Activated T-cell treated with anti-CD3 and anti-CD28 coated beads, Interleukin-2, amount 50 U/mL, for 48 hours (primary cell): Measurements from ENCODE around the gene RNF32.
"Not testable (repeated sequence)": the region's sequence is repeated elsewhere in the genome, so short reads cannot be mapped to it uniquely, and the experiment has no call there.

Experiments used
- DNase-seq, 2 experiments: peaks; one replicate each; pipeline ENCODE4 v3.0.0-alpha.2; 2020

Gene RNF32

DNA sequence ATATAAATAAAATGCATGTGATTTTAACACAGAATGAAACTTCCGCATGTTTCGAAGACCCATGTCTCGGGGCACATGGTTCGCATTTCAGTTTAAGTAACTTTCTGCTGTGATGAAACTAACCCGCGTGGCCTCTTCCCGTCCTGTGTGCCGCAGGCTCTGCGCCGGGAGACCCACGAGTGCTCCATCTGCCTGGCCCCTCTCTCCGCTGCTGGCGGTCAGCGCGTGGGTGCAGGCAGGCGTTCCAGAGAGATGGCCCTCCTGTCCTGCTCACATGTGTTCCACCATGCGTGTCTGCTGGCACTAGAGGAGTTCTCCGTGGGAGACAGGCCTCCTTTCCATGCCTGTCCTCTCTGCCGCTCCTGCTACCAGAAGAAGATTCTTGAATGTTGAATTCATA is 35.7 kb downstream of the RNF32 start:
- DNase-seq, result no peak

- DNase-seq, result no peak
These were observed 36.9 kb downstream of the RNF32 start for GRCh38 chr7:156677374-156678054.

- DNase-seq, result no peak
These were observed 39.7 kb downstream of the RNF32 start for GRCh38 chr7:156680281-156680680.

DNA sequence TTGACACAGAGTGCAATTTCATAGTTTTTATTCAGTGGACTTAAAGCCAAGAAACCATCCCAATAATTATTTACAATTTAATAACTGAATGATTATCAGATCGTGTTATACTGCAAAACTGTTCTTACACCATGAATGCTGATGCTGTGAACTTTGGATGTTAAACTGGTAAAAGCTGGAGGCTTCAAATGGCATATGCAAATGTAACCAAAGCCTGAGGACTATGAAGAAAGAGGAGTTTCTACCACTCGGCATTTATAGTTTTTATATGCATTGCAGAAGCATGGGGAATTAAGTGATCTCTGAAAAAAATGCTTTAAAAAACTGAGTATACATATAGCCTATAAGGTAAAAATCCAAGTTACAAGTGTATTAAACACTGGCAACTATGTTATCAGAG is 42.4 kb downstream of the RNF32 start:
- no peak for DNase-seq

GRCh38 chr7:156684251-156684650 is 43.7 kb downstream of the RNF32 start:
- no peak for DNase-seq

DNA sequence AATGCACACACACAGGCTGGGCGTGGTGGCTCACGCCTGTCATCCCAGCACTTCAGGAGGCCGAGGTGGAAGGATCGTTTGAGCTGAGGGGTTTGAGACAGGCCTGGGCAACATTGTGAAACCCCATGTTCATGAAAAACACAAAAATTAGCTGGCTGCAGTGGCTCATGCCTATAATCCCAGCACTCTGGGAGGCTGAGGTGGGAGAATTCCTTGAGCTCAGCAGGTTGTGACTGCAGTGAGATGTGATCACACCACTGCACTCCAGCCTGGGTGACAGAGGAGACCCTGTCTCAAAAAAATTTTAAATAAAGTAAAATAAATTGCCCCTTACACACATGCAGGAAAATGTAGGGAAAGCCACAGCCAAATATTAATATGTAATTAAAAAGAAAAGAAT is 44.1 kb downstream of the RNF32 start:
- no peak for DNase-seq

DNA sequence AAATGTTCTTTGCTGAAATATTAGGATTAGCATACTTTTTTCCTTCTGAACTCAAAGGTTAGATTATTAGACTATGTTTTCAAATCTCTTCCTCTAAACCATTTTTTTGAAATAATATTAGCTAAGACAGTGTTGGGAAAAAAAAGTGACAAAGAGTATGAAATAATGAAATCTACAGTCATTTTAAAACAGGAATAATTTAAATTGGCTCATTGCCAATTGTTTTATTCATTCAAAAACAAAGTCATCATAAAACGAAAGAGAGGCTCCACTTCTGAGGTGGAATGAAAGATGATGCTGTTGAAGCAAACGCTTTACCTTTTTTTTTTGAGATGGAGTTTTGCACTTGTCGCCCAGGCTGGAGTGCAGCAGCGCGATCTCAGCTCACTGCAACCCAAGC is 51.2 kb downstream of the RNF32 start:
- DNase-seq, result no peak

GRCh38 chr7:156692849-156693248 is 52.3 kb downstream of the RNF32 start:
- no peak for DNase-seq

DNA sequence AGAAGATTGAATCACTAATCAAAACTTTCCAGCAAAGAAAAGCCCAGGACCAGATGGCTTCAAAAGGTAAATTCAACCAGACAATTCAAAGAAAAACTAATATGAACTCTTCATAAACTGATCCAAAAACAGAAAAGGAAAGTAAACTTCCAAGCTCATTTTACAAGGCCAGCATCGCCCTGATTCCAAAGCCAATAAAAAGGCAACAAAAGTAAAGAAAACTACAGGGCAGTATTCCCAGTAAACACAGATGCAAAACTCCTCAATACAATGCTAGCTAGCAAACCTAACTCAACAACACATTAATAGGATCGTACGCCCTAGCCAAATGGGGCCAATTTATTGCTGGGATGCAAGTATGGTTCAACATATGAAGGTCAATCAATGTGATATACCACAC is 53.1 kb downstream of the RNF32 start:
- DNase-seq, result no peak

DNA sequence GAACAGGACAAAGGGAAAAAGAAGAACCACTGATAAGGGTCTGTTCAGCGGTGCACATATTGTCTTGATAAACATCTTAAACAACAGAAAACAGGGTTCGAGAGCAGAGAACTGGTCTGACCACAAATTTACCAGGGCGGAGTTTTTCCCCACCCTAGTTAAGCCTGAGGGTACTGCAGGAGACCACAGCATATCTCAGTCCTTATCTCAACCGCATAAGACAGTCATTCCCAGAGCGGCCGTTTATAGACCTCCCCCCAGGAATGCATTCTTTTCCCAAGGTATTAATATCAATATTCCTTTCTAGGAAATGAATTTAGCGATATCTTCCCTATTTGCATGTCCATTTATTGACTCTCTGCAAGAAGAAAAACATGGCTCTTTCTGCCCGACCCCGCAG is 56.7 kb downstream of the RNF32 start:
- not testable (repeated sequence) for DNase-seq

DNA sequence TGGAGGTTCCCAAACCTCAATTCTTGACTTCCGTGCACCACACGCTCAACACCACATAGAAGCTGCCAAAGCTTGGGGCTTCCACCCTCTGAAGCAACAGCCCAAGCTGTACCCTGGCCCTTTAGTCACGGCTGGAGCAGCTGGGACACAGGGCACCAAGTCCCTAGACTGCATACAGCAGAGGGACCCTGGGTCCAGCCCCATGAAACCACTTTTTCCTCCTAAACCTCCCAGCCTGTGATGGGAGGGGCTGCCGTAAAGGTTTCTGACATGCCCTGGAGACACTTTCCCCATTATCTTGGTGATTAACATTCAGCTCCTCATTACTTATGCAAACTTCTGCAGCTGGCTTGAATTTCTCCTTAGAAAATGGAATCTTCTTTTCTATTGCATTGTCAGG is 57.9 kb downstream of the RNF32 start:
- DNase-seq, result not testable (repeated sequence)

- DNase-seq, result not testable (repeated sequence)
These were observed 61.2 kb downstream of the RNF32 start for GRCh38 chr7:156701787-156702186.

DNA sequence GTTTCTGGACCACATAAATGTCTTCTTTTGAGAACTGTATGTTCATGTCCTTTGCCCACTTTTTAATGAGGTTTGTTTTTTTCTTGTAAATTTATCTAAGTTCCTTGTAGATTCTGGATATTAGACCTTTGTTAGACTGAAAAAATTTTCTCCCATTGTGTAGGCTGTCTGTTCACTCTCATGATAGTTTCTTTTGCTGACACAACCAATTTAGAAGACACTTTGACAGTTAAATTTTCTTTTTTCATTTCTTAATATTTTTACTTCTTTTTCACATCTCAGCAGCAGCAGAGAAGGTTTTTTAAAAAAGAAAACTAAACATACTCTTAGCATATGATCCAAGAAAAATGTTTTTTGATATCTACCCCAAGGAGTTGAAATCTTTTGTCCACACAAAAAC is 61.8 kb downstream of the RNF32 start:
- DNase-seq, result no peak

- no peak for DNase-seq
These were observed 62.6 kb downstream of the RNF32 start for GRCh38 chr7:156703209-156703608.

GRCh38 chr7:156703773-156704482 is 63.4 kb downstream of the RNF32 start:
- no peak for DNase-seq

DNA sequence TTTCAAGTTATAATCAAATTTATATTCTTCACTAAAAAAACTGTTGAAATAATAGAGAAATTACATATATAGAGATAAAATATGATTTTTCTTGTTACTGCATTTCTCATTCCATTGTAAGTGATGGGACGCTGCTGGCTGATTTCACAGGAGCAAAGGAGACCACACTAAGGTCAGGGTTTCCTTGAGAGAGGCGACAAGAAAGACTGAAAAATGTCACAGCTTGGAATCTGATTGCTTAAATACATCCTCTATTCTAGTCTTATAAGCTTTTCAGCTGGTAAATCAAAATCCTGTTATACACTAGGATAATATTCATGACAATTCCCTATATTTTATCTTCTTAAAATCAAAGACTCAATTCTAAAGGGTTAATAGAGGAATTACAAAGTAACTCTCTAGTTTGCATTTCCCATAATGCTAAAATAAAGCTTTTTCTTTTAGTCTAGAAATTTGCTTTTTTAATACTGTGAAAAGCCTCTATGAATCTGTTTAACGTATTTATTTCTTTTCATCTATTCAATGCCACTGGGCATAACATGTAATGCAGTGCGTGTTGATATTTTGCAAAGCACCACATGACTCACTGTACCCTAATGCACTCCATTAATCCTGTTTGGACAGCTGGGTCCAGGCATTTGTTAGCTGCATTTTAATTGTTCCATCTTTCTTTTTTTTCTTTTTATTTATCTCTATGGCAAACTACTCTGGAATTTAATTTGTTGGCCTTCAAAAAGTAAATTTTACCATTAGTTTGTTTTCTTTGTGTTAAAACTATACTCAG is 81.7 kb downstream of the RNF32 start:
- no peak for DNase-seq

DNA sequence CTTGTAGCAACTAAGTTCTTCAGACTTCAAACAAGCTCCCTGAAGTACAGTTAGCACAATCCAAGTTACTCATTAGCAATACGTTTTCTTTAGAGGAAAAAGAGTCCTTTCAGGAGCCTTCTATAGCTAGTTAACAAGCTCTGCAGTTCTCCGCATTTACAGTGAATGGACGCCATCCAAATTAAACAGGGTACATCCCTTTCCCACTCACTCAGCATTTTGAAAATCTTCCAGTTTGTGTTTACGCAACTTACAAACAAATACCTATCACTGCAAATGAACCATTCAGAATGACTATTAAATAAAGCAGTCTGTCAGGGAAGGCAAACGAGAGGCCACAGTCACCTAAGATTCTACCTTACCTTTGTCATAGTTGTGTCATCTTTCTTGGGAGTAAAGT is 84.5 kb downstream of the RNF32 start:
- DNase-seq, result no peak

- no peak for DNase-seq
These were observed 85.4 kb downstream of the RNF32 start for GRCh38 chr7:156725936-156726335.
